GM18526 (cell line): ENCODE measurements around the gene NR1H2.
A peak's percentile ranks its signal among the peaks of the same experiment; 100 is the strongest.

Source experiments
- POLR2A ChIP-seq: IDR thresholded peaks from 3 replicates; pipeline ENCODE4 v1.6.1; 2011; ENCODE audit not compliant: insufficient read length; ENCODE audit errors: extremely low read depth

The NR1H2 gene

DNA sequence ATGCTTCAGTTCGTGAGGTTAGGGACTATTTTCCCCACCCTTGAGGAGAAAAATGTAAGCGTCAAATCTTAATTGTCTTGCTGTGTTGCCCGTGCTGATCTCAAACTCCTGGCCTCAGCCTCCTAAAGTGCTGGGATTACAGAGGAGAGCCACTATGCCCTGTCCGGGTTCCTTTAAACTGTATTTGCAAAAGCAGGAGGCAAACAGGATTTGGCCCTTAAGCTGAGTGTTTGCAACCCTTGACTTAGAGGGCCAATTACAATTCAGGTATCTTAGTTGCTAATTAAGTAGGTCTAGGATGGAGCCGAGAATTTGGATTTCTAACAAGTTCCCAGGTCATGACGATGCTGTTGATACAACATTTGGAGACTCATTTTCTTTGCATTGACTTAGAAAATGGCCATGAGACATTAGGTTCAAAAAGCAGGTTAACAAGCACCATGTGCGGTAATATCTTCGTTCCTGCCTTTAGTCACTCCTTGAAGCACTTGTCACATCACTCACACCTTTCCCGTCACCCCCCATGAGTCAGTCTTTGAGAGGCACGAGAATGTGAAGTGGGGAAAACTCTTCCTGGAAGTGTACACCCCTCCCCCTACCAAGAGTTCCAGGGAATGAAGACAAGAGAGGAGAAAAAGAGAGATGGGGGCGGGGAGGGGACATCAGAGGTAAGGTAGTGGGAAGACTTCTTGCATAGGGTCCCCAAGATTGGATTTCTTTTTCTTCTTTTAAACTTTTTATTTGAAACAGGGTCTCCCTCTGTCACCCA, 13.4 kb upstream of the NR1H2 start:
- TF ChIP-seq POLR2A = no peak

DNA sequence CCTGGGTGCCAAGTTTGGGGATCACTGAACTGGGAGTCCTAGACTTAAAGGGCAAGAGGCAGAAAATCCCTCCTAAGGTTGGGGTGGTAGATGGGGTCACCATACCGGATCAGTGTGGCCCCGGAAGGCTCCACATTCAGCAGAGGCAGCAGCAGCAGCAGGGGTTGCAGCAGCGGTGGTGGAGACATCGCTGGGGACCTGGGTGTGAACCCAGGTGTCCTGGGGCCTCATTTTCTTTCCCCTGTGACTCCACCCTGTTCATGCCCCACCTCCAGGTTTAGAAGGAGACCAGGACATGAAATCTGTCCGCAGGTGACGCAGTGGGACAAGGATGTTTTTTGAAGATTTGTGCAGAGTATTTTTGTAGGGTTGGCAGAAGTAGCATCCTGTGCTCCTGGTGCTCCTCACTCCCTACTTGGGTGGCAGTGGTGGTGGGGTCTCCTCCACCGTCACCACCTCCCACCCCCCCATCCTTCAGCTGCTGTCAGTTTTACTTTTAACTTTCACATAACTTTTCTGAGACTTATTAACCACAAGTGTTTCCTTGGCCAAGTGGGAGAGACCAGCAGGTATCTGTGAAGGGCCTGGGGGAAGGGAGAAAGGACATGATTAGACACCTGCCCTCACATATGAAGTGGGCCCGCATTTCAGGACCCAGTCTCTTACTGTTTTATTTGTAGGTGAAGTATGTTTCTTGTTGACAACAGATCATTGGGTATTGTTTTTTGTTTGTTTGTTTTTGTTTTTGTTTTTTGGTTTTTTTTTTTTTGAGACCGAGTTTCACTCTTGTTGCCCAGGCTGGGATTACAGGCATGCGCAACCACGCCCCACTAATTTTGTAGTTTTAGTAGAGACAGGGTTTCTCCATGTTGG, 10.6 kb upstream of the NR1H2 start, which contains the start of gene NAPSA:
Gene NAPSA (minus strand): TSS at position 206 of the 873 bp plus-strand sequence. CDS start 18 bp downstream, at position 188.
- no peak for TF ChIP-seq POLR2A

DNA sequence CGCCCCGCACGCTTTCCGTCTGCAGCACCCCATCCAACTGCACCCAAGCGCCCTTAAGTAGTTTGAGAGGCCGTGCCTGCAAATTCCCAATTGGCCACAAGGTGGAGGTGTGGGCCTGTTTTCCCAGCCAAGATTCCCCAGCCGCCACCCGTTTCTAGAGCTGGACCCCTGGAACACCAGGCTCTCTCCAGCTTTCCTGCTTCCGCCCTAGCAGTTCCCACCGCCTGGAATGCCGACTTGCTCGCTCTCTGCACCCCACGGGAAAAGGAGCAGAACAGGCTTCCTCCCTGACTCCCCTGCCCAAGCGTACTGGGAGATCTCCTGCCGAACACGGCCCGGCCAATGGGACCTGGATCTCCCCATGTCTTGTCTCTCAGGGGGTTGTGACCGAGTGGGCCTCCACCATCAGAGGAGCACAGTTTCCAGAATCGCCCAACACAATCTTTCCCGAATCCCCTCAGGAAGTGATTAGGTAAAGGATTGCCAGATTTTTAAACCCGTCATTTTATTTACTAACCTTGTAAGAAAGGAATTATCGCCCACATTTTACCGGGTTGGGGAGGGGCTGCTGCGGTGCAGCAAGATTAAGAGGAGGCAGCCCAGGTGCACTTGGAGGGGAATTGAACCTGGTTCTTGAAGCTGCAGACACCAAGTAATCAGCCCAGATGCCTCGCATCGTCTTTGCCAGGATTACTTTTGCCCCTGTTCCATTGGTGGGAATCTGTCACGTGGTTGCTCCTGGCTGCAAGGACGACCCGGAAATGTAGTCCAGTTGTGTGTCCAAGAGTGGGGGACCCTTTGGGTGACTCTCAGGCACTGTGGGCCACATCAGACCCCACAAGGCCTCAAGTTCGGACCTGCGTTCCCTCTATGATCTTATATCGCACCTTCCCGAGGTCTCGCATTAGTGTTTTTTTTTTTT, 7.3 kb upstream of the NR1H2 start:
- peak; percentile 59 for TF ChIP-seq POLR2A

DNA sequence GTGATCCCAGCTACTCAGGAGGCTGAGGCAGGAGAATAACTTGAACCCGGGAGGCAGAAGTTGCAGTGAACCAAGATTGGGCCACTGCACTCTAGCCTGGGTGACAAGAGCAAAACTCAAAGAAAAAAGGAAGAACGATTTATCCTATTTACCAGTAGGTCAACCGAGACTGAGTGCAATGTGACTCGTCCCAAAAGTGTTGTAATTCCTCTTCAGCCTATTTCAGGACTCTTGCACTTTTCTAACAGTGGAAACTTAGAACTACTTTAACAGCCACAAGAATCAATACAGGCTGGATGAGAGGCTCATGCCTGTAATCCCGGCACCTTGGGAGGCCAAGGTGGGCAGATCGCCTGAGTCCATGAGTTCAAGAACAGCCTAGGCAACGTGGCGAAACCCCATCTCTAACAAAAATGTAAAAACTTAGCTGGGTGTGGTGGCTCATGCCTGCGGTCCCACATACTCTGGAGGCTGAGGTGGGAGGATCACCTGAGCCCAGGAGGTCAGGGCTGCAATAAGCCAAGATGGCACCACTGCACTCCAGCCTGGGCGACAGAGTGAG, 4.3 kb upstream of the NR1H2 start:
- no peak for TF ChIP-seq POLR2A

DNA sequence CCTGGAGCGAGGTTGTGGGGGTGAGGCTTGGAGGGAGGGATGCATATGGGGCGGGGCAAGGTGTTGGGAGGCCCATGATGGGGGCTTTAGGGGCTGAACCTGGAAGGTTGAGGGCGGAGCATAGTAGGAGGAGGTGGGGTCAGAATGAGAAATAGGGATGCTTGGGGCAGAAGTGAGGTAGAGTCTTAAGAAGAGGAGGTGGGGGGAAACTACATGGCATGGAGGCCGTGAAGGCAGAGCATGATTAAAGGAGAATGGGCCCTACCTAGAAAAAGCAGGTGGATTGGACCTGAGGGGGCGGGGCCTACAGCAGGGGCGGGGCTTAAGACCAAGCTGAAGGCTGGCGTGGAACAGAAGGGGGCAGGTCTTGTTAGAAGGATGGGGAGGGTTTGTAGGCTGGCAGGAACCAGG, 799 bp downstream of the NR1H2 start:
- no peak for TF ChIP-seq POLR2A

DNA sequence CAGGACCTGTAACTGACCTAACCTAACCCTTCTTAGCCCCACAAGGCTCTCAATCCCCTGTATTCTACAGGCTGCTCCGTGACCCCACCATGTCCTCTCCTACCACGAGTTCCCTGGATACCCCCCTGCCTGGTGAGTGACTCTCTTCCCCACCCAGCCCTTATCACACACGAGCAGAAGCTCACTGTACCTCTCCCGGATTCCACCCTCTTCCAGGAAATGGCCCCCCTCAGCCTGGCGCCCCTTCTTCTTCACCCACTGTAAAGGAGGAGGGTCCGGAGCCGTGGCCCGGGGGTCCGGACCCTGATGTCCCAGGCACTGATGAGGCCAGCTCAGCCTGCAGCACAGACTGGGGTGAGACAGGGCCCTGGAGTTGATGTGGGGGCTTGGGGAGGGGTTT, 1.3 kb downstream of the NR1H2 start:
- no peak for TF ChIP-seq POLR2A

DNA sequence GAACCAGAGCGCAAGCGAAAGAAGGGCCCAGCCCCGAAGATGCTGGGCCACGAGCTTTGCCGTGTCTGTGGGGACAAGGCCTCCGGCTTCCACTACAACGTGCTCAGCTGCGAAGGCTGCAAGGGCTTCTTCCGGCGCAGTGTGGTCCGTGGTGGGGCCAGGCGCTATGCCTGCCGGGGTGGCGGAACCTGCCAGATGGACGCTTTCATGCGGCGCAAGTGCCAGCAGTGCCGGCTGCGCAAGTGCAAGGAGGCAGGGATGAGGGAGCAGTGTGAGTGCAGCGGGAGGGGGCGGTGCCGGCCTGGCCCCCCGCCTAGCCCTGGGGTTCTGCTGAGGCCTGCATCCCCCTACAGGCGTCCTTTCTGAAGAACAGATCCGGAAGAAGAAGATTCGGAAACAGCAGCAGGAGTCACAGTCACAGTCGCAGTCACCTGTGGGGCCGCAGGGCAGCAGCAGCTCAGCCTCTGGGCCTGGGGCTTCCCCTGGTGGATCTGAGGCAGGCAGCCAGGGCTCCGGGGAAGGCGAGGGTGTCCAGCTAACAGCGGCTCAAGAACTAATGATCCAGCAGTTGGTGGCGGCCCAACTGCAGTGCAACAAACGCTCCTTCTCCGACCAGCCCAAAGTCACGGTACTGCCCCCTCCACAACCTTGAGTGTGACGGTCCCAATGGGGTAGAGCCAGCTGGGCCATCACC, 2.1 kb downstream of the NR1H2 start:
- TF ChIP-seq POLR2A = no peak

DNA sequence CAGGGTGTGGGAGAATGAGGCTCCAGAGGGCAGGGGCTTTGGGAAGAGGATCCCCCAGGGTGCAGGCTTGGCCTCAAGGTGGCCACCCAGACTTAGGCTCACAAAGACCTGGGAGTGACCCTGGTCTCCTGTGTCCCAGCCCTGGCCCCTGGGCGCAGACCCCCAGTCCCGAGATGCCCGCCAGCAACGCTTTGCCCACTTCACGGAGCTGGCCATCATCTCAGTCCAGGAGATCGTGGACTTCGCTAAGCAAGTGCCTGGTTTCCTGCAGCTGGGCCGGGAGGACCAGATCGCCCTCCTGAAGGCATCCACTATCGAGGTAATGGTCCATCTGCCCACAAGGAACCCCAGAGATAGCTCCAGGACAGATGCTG, 2.6 kb downstream of the NR1H2 start:
- TF ChIP-seq POLR2A = no peak

DNA sequence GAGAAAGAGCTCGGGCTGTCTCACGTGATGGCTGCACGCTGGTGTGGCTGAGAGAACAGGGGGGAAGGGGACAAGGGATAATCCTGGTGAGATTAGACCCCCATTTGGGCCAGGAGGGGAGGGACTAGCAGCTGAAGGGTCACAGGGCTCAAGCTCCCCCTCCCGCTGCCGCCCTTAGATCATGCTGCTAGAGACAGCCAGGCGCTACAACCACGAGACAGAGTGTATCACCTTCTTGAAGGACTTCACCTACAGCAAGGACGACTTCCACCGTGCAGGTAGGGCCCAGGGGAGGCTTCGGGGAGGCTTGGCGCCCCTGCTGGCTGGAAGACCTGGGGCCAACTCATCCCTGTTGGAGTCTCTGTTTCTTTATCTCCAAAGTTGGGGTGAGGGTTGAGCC, 3.3 kb downstream of the NR1H2 start:
- TF ChIP-seq POLR2A = no peak

DNA sequence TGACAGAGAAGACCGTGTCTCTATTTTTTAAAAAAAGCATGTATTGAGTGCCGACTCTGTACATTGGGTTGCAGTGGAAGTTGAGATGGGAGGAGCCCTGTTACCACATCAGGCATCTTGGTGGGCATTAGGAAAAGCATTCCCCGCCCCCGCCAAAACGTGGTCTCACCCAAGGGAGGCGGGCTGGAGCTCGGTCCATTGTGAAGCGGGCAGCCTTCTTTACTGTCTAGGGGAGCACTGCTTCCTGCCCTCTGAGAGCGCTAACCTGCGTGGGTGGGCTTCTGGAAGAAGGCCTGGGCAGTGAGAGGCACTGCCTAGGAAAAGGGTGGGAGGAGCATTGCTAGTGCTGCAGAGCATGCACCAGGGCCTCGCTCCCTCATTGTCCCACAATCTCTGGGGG, 3.9 kb downstream of the NR1H2 start:
- TF ChIP-seq POLR2A = no peak

DNA sequence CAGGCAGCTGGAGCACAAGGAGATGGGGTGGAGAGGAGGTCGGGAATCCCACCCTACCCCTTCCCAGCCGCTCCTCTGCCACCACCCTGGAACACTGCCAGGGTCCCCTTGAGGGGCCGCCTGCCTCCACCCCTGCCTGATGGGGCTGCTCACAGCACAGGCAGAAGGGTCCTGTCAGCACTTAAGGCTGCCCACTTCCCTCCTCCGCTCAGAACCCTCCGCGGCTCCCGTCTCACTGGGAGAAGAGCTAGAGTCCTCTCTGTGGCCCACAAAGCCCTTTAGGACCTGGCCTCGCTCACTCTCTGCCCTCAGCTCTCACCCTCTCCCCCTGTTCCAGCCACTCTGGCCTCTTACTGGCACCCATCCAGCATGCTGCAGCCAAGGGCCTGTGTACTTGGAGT, 4.5 kb downstream of the NR1H2 start:
- TF ChIP-seq POLR2A = no peak

DNA sequence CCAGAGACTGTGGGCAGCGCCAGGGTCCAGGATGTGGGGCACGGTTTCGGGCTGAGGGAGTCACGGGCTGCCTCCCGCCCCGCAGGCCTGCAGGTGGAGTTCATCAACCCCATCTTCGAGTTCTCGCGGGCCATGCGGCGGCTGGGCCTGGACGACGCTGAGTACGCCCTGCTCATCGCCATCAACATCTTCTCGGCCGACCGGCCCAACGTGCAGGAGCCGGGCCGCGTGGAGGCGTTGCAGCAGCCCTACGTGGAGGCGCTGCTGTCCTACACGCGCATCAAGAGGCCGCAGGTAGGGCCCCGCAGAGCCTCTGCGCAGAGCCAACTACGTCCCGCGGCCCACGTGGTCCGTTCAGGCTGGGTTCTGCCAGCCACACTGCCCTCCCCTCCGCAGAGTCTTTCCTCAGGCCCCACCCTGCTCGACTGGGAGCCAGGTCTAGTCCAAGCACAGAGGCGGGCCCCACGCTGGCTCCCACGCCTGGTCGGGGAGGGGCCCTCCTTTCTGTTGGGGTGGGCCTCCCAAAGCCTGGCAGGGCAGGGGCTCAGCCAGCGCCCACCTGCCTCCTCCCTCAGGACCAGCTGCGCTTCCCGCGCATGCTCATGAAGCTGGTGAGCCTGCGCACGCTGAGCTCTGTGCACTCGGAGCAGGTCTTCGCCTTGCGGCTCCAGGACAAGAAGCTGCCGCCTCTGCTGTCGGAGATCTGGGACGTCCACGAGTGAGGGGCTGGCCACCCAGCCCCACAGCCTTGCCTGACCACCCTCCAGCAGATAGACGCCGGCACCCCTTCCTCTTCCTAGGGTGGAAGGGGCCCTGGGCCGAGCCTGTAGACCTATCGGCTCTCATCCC, 5.8 kb downstream of the NR1H2 start:
- no peak for TF ChIP-seq POLR2A
